Panc1 (cell line): Measurements from ENCODE around the gene KRT5. TPM values are rescaled to one million over a fixed set of nuclear protein-coding genes. Genes with fewer than 3 reads are reported as not detected.

Experiments
- ATAC-seq: fragments of 200-7000 bp; cut with Tn5 transposase; 2 replicates; pipeline ENCODE4 v1.9.1; 2020; ENCODE audit warnings: mild to moderate bottlenecking, moderate library complexity
- BruUV-seq: library from RNA; stranded (reverse); fragments of 400-500 nt; replicated peaks from 2 replicates; lab custom pipeline; 2021; lab: Mats Ljungman, UMichigan
- CTCF ChIA-PET: fragments of 300-600 bp; sonication (Branson Sonifier 250); formaldehyde crosslinking; loops from one replicate; lab custom pipeline; 2022; ENCODE audit warnings: antibody characterized with exemption; lab: Charles Lee
- POLR2A ChIA-PET: fragments of 300-600 bp; sonication (Branson Sonifier 250); formaldehyde crosslinking; loops from one replicate; lab custom pipeline; 2022; ENCODE audit warnings: antibody characterized with exemption; lab: Charles Lee
- DNase-seq: peaks from one replicate; pipeline ENCODE4 v3.0.0-alpha.2; 2010; ENCODE audit warnings: low read depth, low spot score
- H3K27ac ChIP-seq: 2 replicates; pipeline ENCODE4 v1.5.1; 2011; ENCODE audit warnings: mild to moderate bottlenecking, low read length, inconsistent platforms
- H3K27me3 ChIP-seq: fragments of 200-500 bp; sonication (Bioruptor generic); 2 replicates; pipeline ENCODE4 v1.6.0; 2014; ENCODE audit warnings: low read length, inconsistent platforms; ENCODE audit not compliant: control insufficient read depth, insufficient read depth
- H3K36me3 ChIP-seq: fragments of 200-500 bp; sonication (Bioruptor generic); 2 replicates; pipeline ENCODE4 v1.5.1; 2014; ENCODE audit warnings: inconsistent platforms, mild to moderate bottlenecking, low read length, moderate library complexity; ENCODE audit not compliant: control insufficient read depth, insufficient read depth
- H3K4me1 ChIP-seq: 2 replicates; pipeline ENCODE4 v1.5.1; 2011; ENCODE audit warnings: inconsistent platforms, mild to moderate bottlenecking, low read length, moderate library complexity; ENCODE audit not compliant: control insufficient read depth, insufficient read depth
- H3K4me3 ChIP-seq, 2 experiments: 2 replicates each; pipeline ENCODE4 v1.5.1; 2011 to 2012; ENCODE audit warnings: low read depth in 2 of 2, low read length in 2 of 2, mild to moderate bottlenecking in 2 of 2, inconsistent platforms in 1 of 2, moderate library complexity in 1 of 2
- H3K9me3 ChIP-seq: fragments of 200-500 bp; sonication (Bioruptor generic); 2 replicates; pipeline ENCODE4 v1.5.1; 2014; ENCODE audit warnings: low read depth, mild to moderate bottlenecking, inconsistent platforms, low read length, moderate library complexity; ENCODE audit not compliant: control insufficient read depth, insufficient read depth
- POLR2AphosphoS5 ChIP-seq: IDR thresholded peaks from 2 replicates; pipeline ENCODE4 v1.6.1; 2012; ENCODE audit warnings: mild to moderate bottlenecking, low read depth, low read length, moderate library complexity
- SIN3A ChIP-seq: IDR thresholded peaks from 2 replicates; pipeline ENCODE4 v1.6.1; 2012; ENCODE audit warnings: low read depth, mild to moderate bottlenecking, low read length, moderate library complexity, borderline replicate concordance; ENCODE audit not compliant: insufficient read depth
- TCF7L2 ChIP-seq: IDR thresholded peaks from 2 replicates; pipeline ENCODE4 v1.6.1; 2011; ENCODE audit warnings: mild to moderate bottlenecking, low read depth, low read length, inconsistent platforms
- in situ Hi-C: cut with HindIII; loops from 2 replicates; pipeline ENCODE4 v1.10.0; 2016; ENCODE audit warnings: low sequenced_read_pairs, low pct_unique_long_range_greater_than_20kb
- intact Hi-C: fragments of 100-400 bp; cut with micrococcal nuclease; formaldehyde crosslinking; loops from one replicate; pipeline ENCODE4 v1.10.0; 2022; ENCODE audit not compliant: unreplicated experiment
- total RNA-seq: library from RNA; stranded (reverse); gene quantifications from one replicate; pipeline ENCODE4 v1.2.1, GENCODE V29; 2021; ENCODE audit not compliant: unreplicated experiment
- TF ChIP-seq, protein P1 (sequence below), 2 experiments: IDR thresholded peaks; 2 replicates each; pipeline ENCODE4 v1.6.1; 2011 to 2012; ENCODE audit warnings: low read depth in 2 of 2, control low read depth in 1 of 2, low read length in 1 of 2, mild to moderate bottlenecking in 1 of 2, moderate library complexity in 1 of 2; ENCODE audit not compliant: insufficient read depth in 1 of 2
- TF ChIP-seq, protein P2 (sequence below): fragments of 450-650 bp; IDR thresholded peaks from 2 replicates; pipeline ENCODE4 v1.5.1; 2017; ENCODE audit warnings: mild to moderate bottlenecking

KRT5 gene
- total RNA-seq, 1 experiment from 2014 or later = not detected

DNA sequence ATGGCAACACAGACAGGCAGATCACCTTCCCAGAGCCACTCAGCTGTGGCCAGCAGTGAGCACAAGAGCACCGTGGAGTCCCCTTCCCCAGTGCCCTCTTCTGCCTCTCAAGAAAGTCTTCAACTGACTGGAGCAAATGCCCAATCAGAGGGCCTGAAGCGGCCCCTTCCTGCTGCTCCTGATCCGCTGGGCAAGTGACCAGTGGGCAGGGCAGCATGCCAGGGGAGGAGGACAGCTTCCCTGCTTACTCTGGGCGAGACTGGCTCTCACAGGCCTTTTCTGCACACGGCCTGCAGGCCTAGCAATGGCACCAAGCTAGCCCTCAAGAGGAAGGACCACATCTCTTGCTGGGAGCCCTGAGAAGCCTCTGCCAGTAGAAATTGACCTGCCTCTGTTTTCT, 31.9 kb upstream of the KRT5 start:
- ATAC-seq (no peak), DNase-seq (no peak)
- ChIA-PET CTCF (no interaction called here), POLR2A (no interaction called here)
- Histone ChIP-seq H3K9me3 (no peaks in the 10 kb centered on the region), H3K27me3 (peaks cover 10% of the 10 kb centered on the region), H3K4me3 (no peak overlapping the region), H3K27ac (no peak overlapping the region), H3K36me3 (no peaks in the 10 kb centered on the region), H3K4me1 (no peaks in the 10 kb centered on the region)
- intact Hi-C loops = no loop called here
- BruUV-seq = no TSS peak
- TF ChIP-seq, protein P1, sequence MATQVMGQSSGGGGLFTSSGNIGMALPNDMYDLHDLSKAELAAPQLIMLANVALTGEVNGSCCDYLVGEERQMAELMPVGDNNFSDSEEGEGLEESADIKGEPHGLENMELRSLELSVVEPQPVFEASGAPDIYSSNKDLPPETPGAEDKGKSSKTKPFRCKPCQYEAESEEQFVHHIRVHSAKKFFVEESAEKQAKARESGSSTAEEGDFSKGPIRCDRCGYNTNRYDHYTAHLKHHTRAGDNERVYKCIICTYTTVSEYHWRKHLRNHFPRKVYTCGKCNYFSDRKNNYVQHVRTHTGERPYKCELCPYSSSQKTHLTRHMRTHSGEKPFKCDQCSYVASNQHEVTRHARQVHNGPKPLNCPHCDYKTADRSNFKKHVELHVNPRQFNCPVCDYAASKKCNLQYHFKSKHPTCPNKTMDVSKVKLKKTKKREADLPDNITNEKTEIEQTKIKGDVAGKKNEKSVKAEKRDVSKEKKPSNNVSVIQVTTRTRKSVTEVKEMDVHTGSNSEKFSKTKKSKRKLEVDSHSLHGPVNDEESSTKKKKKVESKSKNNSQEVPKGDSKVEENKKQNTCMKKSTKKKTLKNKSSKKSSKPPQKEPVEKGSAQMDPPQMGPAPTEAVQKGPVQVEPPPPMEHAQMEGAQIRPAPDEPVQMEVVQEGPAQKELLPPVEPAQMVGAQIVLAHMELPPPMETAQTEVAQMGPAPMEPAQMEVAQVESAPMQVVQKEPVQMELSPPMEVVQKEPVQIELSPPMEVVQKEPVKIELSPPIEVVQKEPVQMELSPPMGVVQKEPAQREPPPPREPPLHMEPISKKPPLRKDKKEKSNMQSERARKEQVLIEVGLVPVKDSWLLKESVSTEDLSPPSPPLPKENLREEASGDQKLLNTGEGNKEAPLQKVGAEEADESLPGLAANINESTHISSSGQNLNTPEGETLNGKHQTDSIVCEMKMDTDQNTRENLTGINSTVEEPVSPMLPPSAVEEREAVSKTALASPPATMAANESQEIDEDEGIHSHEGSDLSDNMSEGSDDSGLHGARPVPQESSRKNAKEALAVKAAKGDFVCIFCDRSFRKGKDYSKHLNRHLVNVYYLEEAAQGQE (IDR thresholded peaks at IDR 0.05; ENCODE audit: insufficient read depth in 1 of 2, low read depth in 2 of 2, low read length in 1 of 2) = no peak
- TF ChIP-seq, protein P2, sequence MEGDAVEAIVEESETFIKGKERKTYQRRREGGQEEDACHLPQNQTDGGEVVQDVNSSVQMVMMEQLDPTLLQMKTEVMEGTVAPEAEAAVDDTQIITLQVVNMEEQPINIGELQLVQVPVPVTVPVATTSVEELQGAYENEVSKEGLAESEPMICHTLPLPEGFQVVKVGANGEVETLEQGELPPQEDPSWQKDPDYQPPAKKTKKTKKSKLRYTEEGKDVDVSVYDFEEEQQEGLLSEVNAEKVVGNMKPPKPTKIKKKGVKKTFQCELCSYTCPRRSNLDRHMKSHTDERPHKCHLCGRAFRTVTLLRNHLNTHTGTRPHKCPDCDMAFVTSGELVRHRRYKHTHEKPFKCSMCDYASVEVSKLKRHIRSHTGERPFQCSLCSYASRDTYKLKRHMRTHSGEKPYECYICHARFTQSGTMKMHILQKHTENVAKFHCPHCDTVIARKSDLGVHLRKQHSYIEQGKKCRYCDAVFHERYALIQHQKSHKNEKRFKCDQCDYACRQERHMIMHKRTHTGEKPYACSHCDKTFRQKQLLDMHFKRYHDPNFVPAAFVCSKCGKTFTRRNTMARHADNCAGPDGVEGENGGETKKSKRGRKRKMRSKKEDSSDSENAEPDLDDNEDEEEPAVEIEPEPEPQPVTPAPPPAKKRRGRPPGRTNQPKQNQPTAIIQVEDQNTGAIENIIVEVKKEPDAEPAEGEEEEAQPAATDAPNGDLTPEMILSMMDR = no peak
- TF ChIP-seq SIN3A (no peak), TCF7L2 (no peak), POLR2AphosphoS5 (no peak)
- in situ Hi-C loops = no loop called here

DNA sequence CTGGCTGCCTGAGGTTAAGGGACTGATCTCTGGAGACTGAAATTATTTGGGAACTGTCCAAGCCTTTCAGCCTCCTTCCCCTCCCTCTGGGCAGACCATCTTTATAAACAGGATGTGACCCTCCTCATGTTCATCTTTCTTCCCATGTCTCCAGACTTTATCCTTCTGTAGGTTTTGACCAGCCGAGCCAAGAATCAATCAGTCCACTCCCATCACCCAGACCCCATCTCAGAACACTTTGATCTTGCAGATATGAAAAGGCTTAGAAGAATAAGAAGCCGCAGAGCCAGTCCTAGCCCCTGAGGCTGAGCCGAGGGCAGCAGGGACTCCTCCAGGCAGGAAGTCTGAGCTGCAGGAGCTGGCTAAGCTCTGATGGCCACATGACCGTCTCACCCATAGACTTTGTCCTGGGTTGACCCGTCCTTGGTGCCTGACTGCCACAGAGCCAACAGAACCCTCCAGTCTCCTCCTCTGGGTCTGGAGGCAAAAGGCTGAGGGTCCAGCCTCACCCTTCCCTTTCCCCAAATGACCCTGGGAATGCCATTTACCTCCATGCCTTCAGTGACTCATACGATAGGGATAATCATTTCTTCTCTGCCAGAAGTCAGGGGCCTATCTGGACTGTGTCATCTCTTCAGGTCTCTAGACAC, 31.1 kb upstream of the KRT5 start:
- DNase-seq (no peak), ATAC-seq (no peak)
- no peaks in the 10 kb centered on the region for H3K4me1 ChIP-seq
- BruUV-seq = no TSS peak
- no peak overlapping the region for H3K27ac ChIP-seq
- H3K27me3 ChIP-seq = peaks cover 10% of the 10 kb centered on the region
- H3K36me3 ChIP-seq = no peaks in the 10 kb centered on the region
- no peaks in the 10 kb centered on the region for H3K9me3 ChIP-seq
- in situ Hi-C loops = no loop called here
- intact Hi-C loops = no loop called here
- ChIA-PET CTCF (no interaction called here), POLR2A (no interaction called here)
- TF ChIP-seq, protein P1 (IDR thresholded peaks at IDR 0.05; ENCODE audit: insufficient read depth in 1 of 2, low read depth in 2 of 2, low read length in 1 of 2) = no peak
- TF ChIP-seq POLR2AphosphoS5 (no peak), TCF7L2 (no peak), SIN3A (no peak)
- TF ChIP-seq, protein P2 = no peak
- H3K4me3 ChIP-seq = no peak overlapping the region
